Left lung (tissue), 10 donors: ENCODE measurements around the gene ASAH2B. TPM values are rescaled to one million over a fixed set of nuclear protein-coding genes. Genes with fewer than 3 reads are reported as not detected.
"Not testable (repeated sequence)": the region's sequence is repeated elsewhere in the genome, so short reads cannot be mapped to it uniquely, and the experiment has no call there.

Experiments used
- ATAC-seq: fragments of 200-7000 bp; cut with Tn5 transposase; one replicate; pipeline ENCODE4 v1.9.1; 2020; ENCODE audit warnings: moderate library complexity
- DNase-seq, 4 donors: peaks; one replicate each; pipeline ENCODE4 v3.0.0-alpha.2; 2013 to 2020
- H3K27ac ChIP-seq, 2 donors: fragments of 200-600 bp; sonication (generic) in 1 of 2; one replicate each; pipeline versions ENCODE4 v1.5.0 to v1.8.0; 2020 to 2021
- H3K27me3 ChIP-seq, 2 donors: fragments of 200-600 bp; sonication (generic) in 1 of 2; one replicate each; pipeline versions ENCODE4 v1.5.0 to v1.8.0; 2020 to 2021
- H3K36me3 ChIP-seq, 2 donors: fragments of 200-600 bp; sonication (generic) in 1 of 2; one replicate each; pipeline versions ENCODE4 v1.5.0 to v1.8.0; 2020 to 2021
- H3K4me1 ChIP-seq, 2 donors: fragments of 200-600 bp; one replicate each; pipeline ENCODE4 v1.8.0; 2021
- H3K4me3 ChIP-seq, 2 donors: fragments of 200-600 bp; sonication (generic) in 1 of 2; one replicate each; pipeline versions ENCODE4 v1.5.0 to v1.8.0; 2020 to 2021; ENCODE audit warnings: mild to moderate bottlenecking in 1 of 2
- H3K9me3 ChIP-seq, 2 donors: fragments of 200-600 bp; sonication (generic) in 1 of 2; one replicate each; pipeline versions ENCODE4 v1.5.0 to v1.8.0; 2020 to 2021
- intact Hi-C, 2 donors: fragments of 100-400 bp; cut with DNase I; formaldehyde crosslinking; loops; one replicate each; pipeline versions ENCODE4 v1.11.2 to v1.14.2; 2022
- polyA plus RNA-seq, 6 donors: library from polyadenylated mRNA; unstranded; fragments of 120-200 nt; gene quantifications; one replicate each; pipeline ENCODE4 v1.2.1, GENCODE V29; 2013; ENCODE audit not compliant: insufficient read length in 6 of 6
- total RNA-seq, 2 donors: library from RNA; stranded (reverse); fragmentation: NEBNext Ultra II Directional; extraction: Animal tissue kit (Norgen Biotek cat#: 25700); gene quantifications; one replicate each; pipeline ENCODE4 v1.2.1, GENCODE V29; 2021
- TF ChIP-seq, protein P1 (sequence below), 2 donors: fragments of 200-600 bp; sonication (generic) in 1 of 2; IDR thresholded peaks; one replicate each; pipeline versions ENCODE4 v1.5.0 to v1.8.0; 2021; ENCODE audit warnings: antibody characterized with exemption in 2 of 2
- donor health status: DM: no; HTN: yes; CAD: no.
- donor health status: DM: no; HTN: no; CAD: no.

The ASAH2B gene
- total and polyA plus RNA-seq, 8 donors = 4.0 to 12.7 (median 10.3) TPM

DNA sequence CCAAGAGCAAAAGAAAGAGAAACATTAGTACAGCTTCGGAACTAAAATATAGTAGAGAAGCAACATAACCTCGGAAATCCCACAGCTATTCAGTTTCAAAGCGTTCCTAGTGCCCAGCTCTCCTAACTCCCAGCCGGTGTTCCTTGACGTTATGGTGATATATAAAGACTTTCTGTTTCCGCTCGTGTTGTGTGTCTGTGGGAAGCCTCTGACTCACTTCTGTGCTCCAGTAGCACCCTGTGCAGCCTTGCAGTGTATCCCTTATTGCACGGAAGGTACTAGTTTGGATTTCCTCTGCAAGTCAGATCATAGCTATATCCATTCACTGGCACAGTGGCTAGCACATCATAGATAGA is 535 bp downstream of the ASAH2B start:
- TF ChIP-seq, protein P1, sequence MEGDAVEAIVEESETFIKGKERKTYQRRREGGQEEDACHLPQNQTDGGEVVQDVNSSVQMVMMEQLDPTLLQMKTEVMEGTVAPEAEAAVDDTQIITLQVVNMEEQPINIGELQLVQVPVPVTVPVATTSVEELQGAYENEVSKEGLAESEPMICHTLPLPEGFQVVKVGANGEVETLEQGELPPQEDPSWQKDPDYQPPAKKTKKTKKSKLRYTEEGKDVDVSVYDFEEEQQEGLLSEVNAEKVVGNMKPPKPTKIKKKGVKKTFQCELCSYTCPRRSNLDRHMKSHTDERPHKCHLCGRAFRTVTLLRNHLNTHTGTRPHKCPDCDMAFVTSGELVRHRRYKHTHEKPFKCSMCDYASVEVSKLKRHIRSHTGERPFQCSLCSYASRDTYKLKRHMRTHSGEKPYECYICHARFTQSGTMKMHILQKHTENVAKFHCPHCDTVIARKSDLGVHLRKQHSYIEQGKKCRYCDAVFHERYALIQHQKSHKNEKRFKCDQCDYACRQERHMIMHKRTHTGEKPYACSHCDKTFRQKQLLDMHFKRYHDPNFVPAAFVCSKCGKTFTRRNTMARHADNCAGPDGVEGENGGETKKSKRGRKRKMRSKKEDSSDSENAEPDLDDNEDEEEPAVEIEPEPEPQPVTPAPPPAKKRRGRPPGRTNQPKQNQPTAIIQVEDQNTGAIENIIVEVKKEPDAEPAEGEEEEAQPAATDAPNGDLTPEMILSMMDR (IDR thresholded peaks at IDR 0.05) = no peak
- peak overlapping the region; percentile 53 to 54 for H3K4me3 ChIP-seq
- peaks cover 0 to 27% of the 10 kb centered on the region in 2 donors for H3K27me3 ChIP-seq
- DNase-seq = peak in 1 of 4 donors; percentile 23
- peak overlapping the region; percentile 81 to 83 for H3K27ac ChIP-seq
- intact Hi-C loops = no loop called here
- ATAC-seq = peak; percentile 55
- H3K4me1 ChIP-seq = no peaks in the 10 kb centered on the region
- no peaks in the 10 kb centered on the region for H3K9me3 ChIP-seq
- H3K36me3 ChIP-seq = no peaks in the 10 kb centered on the region

- intact Hi-C loops, H3K36me3 ChIP-seq, H3K4me1 ChIP-seq, H3K9me3 ChIP-seq, ATAC-seq, H3K27ac ChIP-seq, H3K4me3 ChIP-seq: not testable (repeated sequence)
- peak in 1 of 4 donors; percentile 7 for DNase-seq
- H3K27me3 ChIP-seq = peaks cover 0 to 27% of the 10 kb centered on the region in 2 donors
These were observed 3.1 kb downstream of the ASAH2B start for GRCh38 chr10:50742820-50743219.

GRCh38 chr10:50766774-50767513 is 27.2 kb downstream of the ASAH2B start:
- intact Hi-C loops, ATAC-seq, H3K4me1 ChIP-seq, H3K9me3 ChIP-seq, H3K27me3 ChIP-seq, H3K27ac ChIP-seq, DNase-seq, H3K4me3 ChIP-seq, H3K36me3 ChIP-seq: not testable (repeated sequence)

- ATAC-seq = peak; percentile 87
- H3K27ac ChIP-seq, H3K36me3 ChIP-seq, H3K4me3 ChIP-seq, DNase-seq, H3K27me3 ChIP-seq, intact Hi-C loops, H3K4me1 ChIP-seq, H3K9me3 ChIP-seq: not testable (repeated sequence)
These were observed 32.3 kb downstream of the ASAH2B start for GRCh38 chr10:50772042-50772441.

DNA sequence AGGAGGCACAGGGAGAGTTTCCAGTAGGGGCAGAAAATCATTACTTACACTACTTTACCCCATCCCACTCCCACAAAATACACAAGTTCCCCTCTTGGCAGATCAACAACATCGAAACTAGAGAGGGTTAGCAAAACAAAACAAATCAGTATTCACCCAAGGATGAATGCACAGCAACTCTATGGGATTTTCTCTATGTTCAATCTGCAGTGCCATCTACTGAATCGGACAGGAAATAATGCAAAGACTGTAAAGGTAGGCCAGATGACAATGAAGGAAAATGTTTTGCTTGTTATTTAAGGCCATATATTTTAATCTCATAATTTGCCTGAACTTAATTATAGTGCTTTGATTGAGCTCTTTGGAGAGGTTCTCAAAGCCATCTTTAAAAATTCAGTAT is 35.1 kb downstream of the ASAH2B start:
- H3K9me3 ChIP-seq, intact Hi-C loops, ATAC-seq, H3K27ac ChIP-seq, H3K4me3 ChIP-seq, H3K27me3 ChIP-seq, DNase-seq, H3K4me1 ChIP-seq, H3K36me3 ChIP-seq: not testable (repeated sequence)

DNA sequence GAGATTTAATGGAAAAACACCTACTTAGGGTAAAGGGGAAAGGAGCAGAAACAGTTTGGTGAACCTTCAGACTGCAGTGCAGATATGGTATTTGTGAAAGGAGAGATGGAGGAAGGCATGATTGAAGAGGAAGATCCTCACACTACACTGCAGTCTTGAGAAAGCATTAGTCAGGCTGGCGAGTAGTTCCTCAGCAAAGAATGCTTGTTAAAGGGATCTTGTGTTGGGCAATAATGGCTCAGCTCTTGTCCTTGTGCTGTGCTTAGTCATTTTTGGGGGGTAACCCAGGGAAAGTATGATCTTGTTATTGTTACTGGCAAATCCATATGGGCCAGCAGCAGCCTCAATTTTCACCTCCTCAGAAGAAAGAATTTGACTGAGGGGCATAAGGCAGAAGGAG is 40.3 kb downstream of the ASAH2B start:
- H3K4me1 ChIP-seq, intact Hi-C loops, H3K9me3 ChIP-seq: not testable (repeated sequence)

DNA sequence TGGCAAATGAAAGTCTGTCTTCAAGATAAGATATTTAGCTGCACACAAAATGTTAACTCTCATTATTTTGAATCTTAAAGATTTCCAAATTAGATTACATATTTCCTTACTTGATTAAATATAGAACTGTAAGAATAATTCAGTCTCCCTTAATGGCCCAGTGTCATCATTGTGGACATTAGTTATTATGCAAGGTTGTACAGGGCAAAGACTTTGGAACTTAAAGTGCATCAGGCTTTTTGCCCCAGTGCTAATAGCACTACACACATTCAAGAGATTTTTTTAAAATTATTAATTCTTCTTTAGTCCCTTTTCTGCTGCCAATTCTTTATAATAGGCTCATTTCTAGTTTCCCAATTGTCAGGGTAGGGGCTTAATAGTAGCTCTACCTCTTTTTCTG is 42.3 kb downstream of the ASAH2B start:
- H3K9me3 ChIP-seq, H3K4me3 ChIP-seq, ATAC-seq, H3K4me1 ChIP-seq, H3K27ac ChIP-seq, DNase-seq, H3K27me3 ChIP-seq, intact Hi-C loops, H3K36me3 ChIP-seq: not testable (repeated sequence)

More for the DNA sequence above, 40.3 kb downstream of the ASAH2B start:
- not testable (repeated sequence) for H3K36me3 ChIP-seq, DNase-seq, H3K27ac ChIP-seq, H3K4me3 ChIP-seq, H3K27me3 ChIP-seq, ATAC-seq

DNA sequence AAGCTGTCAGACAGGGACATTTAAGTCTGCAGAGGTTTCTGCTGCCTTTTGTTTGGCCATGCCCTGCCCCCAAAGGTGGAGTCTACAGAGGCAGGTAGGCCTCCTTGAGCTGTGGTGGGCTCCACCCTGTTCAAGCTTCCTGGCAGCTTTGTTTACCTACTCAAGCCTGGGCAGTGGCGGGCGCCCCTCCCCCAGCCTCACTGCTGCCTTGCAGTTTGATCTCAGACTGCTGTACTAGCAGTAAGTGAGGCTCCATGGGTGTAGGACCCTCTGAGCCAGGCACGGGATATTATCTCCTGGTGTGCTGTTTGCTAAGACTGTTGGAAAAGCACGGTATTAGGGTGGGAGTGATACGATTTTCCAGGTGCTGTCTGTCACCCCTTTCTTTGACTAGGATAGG is 48.2 kb downstream of the ASAH2B start:
- peak in 1 of 4 donors; percentile 33 for DNase-seq
- ATAC-seq, H3K27ac ChIP-seq, intact Hi-C loops, H3K36me3 ChIP-seq, H3K27me3 ChIP-seq, H3K4me1 ChIP-seq, H3K4me3 ChIP-seq, H3K9me3 ChIP-seq: not testable (repeated sequence)
